Heart left ventricle (tissue), 16 donors: ENCODE measurements around the gene TMEM150B. TPM values are rescaled to one million over a fixed set of nuclear protein-coding genes. Genes with fewer than 3 reads are reported as not detected.
A peak's percentile ranks its signal among the peaks of the same experiment; 100 is the strongest.

Source experiments
- ATAC-seq, 4 donors: fragments of 200-7000 bp; cut with Tn5 transposase; one replicate each; pipeline ENCODE4 v1.9.1; 2020 to 2022; ENCODE audit warnings: moderate library complexity in 4 of 4, mild to moderate bottlenecking in 3 of 4, moderate number of reproducible peaks in 1 of 4
- DNase-seq, 5 donors: peaks; one replicate each; pipeline ENCODE4 v3.0.0-alpha.2; 2020
- H3K27ac ChIP-seq, 12 donors: fragments of 200-600 bp; sonication (generic) in 4 of 12; one replicate each; pipeline versions ENCODE4 v1.5.0 to v1.8.0; 2016 to 2022; ENCODE audit warnings: mild to moderate bottlenecking in 2 of 12
- H3K27me3 ChIP-seq, 9 donors: fragments of 200-600 bp; sonication (generic) in 2 of 9; one replicate each; pipeline versions ENCODE4 v1.5.1 to v1.8.0; 2016 to 2022; ENCODE audit warnings: mild to moderate bottlenecking in 3 of 9
- H3K36me3 ChIP-seq, 9 donors: fragments of 200-600 bp; sonication (generic) in 2 of 9; one replicate each; pipeline versions ENCODE4 v1.5.0 to v1.8.0; 2018 to 2022; ENCODE audit warnings: mild to moderate bottlenecking in 2 of 9
- H3K4me1 ChIP-seq, 12 donors: fragments of 200-600 bp; sonication (generic) in 4 of 12; one replicate each; pipeline versions ENCODE4 v1.5.0 to v1.8.0; 2016 to 2022; ENCODE audit warnings: mild to moderate bottlenecking in 3 of 12
- H3K4me3 ChIP-seq, 12 donors: fragments of 200-600 bp; sonication (generic) in 4 of 12; one replicate each; pipeline versions ENCODE4 v1.5.0 to v1.8.0; 2017 to 2022; ENCODE audit warnings: mild to moderate bottlenecking in 9 of 12, moderate library complexity in 4 of 12
- H3K9me3 ChIP-seq, 12 donors: fragments of 200-600 bp; sonication (generic) in 4 of 12; one replicate each; pipeline versions ENCODE4 v1.5.0 to v1.8.0; 2016 to 2022; ENCODE audit warnings: mild to moderate bottlenecking in 1 of 12
- CTCF ChIP-seq, 12 donors: fragments of 200-600 bp; sonication (generic) in 4 of 12; IDR thresholded peaks; one replicate each; pipeline versions ENCODE4 v1.5.0 to v1.8.0; 2018 to 2022; ENCODE audit warnings: antibody characterized with exemption in 12 of 12, mild to moderate bottlenecking in 5 of 12
- POLR2A ChIP-seq, 2 donors: fragments of 450-650 bp; IDR thresholded peaks; one replicate each; pipeline ENCODE4 v1.6.1; 2017; ENCODE audit warnings: antibody characterized with exemption in 2 of 2, mild to moderate bottlenecking in 2 of 2, moderate library complexity in 2 of 2
- WGBS, 4 donors: extraction: QIAGEN DNeasy Blood & Tissue Kit in 2 of 4; methylation state at CpG; one replicate each; pipeline versions ENCODE4 v1.1.5 to v1.1.7; 2013 to 2018; 5-methylcytosine and 5-hydroxymethylcytosine counted together
- intact Hi-C, 10 donors: fragments of 100-400 bp; cut with DNase I; formaldehyde crosslinking; loops; one replicate each; pipeline versions ENCODE4 v1.11.1 to v1.14.2; 2022
- polyA plus RNA-seq, 2 donors: library from polyadenylated mRNA; stranded (reverse); fragments of 200-250 nt; gene quantifications; one replicate each; pipeline ENCODE4 v1.2.3, GENCODE V29; 2013
- total RNA-seq, 9 donors: library from RNA; depleted of rRNA in 2 of 9; stranded (reverse); fragments of >200 nt in 2 of 9; fragmentation: NEBNext Ultra II Directional in 3 of 9; extraction: Animal tissue kit (Norgen Biotek cat#: 25700) in 3 of 9; gene quantifications; one replicate each; pipeline versions ENCODE4 v1.1.0 to v1.2.4, GENCODE V29; 2016 to 2023
- donor health status: ischemic (EF 13 %, LVEDD 7.1; RV severe dilation, severe dysfunction).
- donor health status: healthy with polysubstance abuse.
- donor health status: DM: no; HTN: yes; CAD: no.
- donor health status: DM: no; HTN: no; CAD: no.
- donor health status: ischemic (EF 25% LVEDD 6.9; RV normal size, moderate dysfunction).
- donor health status: ischemic (EF 25% LVEDD 5.7; RV mildly dilated, moderate dysfunction).
- donor health status: healthy.
- donor health status: DM: yes; HTN: yes; CAD: no.
- donor health status: ischemic (EF 35%, LVEDD 5.7; RV mildly dilated, moderate dysfunction).
- donor health status: nonischemic (EF 11% LVEDD 7.7; RV severe dilation, severe dysfunction).
- donor health status: DM: yes; HTN: yes; CAD: no.
- donor health status: PGD.
- donor health status: ischemic (EF 29% LVEDD 5.4; RV normal size, mild dysfunction).
- donor health status: nonischemic (EF 23%, LVEDD 6.1; RV moderate dilation, normal function).

Gene TMEM150B
- total and polyA plus RNA-seq, 11 donors, result 0.43 to 14.1 (median 0.99) TPM; not detected in 1

- no peak for TF ChIP-seq CTCF (IDR thresholded peaks at IDR 0.05)
- WGBS, 4 donors, result 96 to 99% (median 97%) methylated on average over 4 of the region's 4 CpGs
- H3K36me3 ChIP-seq, result peaks cover 0 to 31% (median 9%) of the 10 kb centered on the region in 9 donors
Measured at GRCh38 chr19:55266840-55267239, 58.3 kb downstream of the TMEM150B start.

GRCh38 chr19:55266404-55266803, 58.7 kb downstream of the TMEM150B start:
- TF ChIP-seq POLR2A (IDR thresholded peaks at IDR 0.05) (no peak), CTCF (IDR thresholded peaks at IDR 0.05) (no peak)
- no peak for ATAC-seq
- Histone ChIP-seq H3K9me3 (no peaks in the 10 kb centered on the region), H3K4me3 (no peak overlapping the region), H3K27ac (no peak overlapping the region), H3K4me1 (no peaks in the 10 kb centered on the region), H3K27me3 (no peaks in the 10 kb centered on the region), H3K36me3 (peaks cover 0 to 26% (median 5%) of the 10 kb centered on the region in 9 donors)
- WGBS, 4 donors, result 96 to 99% (median 98%) methylated on average over 3 of the region's 3 CpGs
- intact Hi-C loops, result no loop called here
- DNase-seq, result no peak

More at GRCh38 chr19:55266840-55267239, 58.3 kb downstream of the TMEM150B start:
- intact Hi-C loops, result no loop called here
- H3K4me3 ChIP-seq, result no peak overlapping the region
- no peak for ATAC-seq
- no peaks in the 10 kb centered on the region for H3K9me3 ChIP-seq
- H3K4me1 ChIP-seq, result no peaks in the 10 kb centered on the region
- no peak for DNase-seq
- H3K27ac ChIP-seq, result no peak overlapping the region
- no peaks in the 10 kb centered on the region for H3K27me3 ChIP-seq

- TF ChIP-seq POLR2A (IDR thresholded peaks at IDR 0.05) (no peak), CTCF (IDR thresholded peaks at IDR 0.05) (no peak)
- DNase-seq, result no peak
- peaks cover 0 to 21% (median 4%) of the 10 kb centered on the region in 9 donors for H3K36me3 ChIP-seq
- H3K9me3 ChIP-seq, result no peaks in the 10 kb centered on the region
- H3K4me1 ChIP-seq, result no peaks in the 10 kb centered on the region
- ATAC-seq, result peak in 1 of 4 donors; percentile 16
- intact Hi-C loops, result no loop called here
- no peaks in the 10 kb centered on the region for H3K27me3 ChIP-seq
- WGBS, 4 donors, result 94 to 97% (median 95%) methylated on average over 12 of the region's 12 CpGs
- no peak overlapping the region for H3K4me3 ChIP-seq
- H3K27ac ChIP-seq, result no peak overlapping the region
Measured at GRCh38 chr19:55265723-55266386, 59.3 kb downstream of the TMEM150B start.

- H3K9me3 ChIP-seq, result no peaks in the 10 kb centered on the region
- intact Hi-C loops, result no loop called here
- H3K27me3 ChIP-seq, result no peaks in the 10 kb centered on the region
- TF ChIP-seq POLR2A (IDR thresholded peaks at IDR 0.05) (no peak), CTCF (IDR thresholded peaks at IDR 0.05) (no peak)
- H3K27ac ChIP-seq, result no peak overlapping the region
- WGBS, 4 donors, result 89 to 96% (median 92%) methylated on average over 16 of the region's 16 CpGs
- H3K4me1 ChIP-seq, result peaks cover 0 to 2% (median 0%) of the 10 kb centered on the region in 12 donors
- no peak overlapping the region for H3K4me3 ChIP-seq
- DNase-seq (no peak), ATAC-seq (no peak)
- peaks cover 0 to 17% (median 3%) of the 10 kb centered on the region in 9 donors for H3K36me3 ChIP-seq
Measured at GRCh38 chr19:55265173-55265572, 60.0 kb downstream of the TMEM150B start.
